Activated CD8-positive, alpha-beta T cell treated with anti-CD3 and anti-CD28 coated beads for 36 hours (primary cell): ENCODE results near the gene U2AF1L4. TPM values are rescaled to one million over a fixed set of nuclear protein-coding genes. Genes with fewer than 3 reads are reported as not detected.

ENCODE experiments used
- ATAC-seq: fragments of 200-7000 bp; cut with Tn5 transposase; one replicate; pipeline ENCODE4 v1.10.0; 2021; ENCODE audit warnings: mild to moderate bottlenecking, moderate library complexity
- CTCF ChIA-PET: fragments of 350-600 bp; sonication (Branson Sonifier 250); formaldehyde crosslinking; loops from one replicate; lab custom pipeline; 2021; ENCODE audit warnings: antibody characterized with exemption; lab: Charles Lee
- POLR2A ChIA-PET: fragments of 350-600 bp; sonication (Branson Sonifier 250); formaldehyde crosslinking; loops from one replicate; lab custom pipeline; 2021; ENCODE audit warnings: antibody characterized with exemption; lab: Charles Lee
- DNase-seq: peaks from one replicate; pipeline ENCODE4 v3.0.0-alpha.2; 2020
- H3K27ac Mint-ChIP-seq: one replicate; pipeline ENCODE4 v1.8.0; 2021; ENCODE audit warnings: mild to moderate bottlenecking, mixed read lengths
- H3K27me3 Mint-ChIP-seq: one replicate; pipeline ENCODE4 v1.8.0; 2021; ENCODE audit warnings: mixed read lengths
- H3K36me3 Mint-ChIP-seq: one replicate; pipeline ENCODE4 v1.8.0; 2021; ENCODE audit warnings: low read depth, mixed read lengths
- H3K4me1 Mint-ChIP-seq: one replicate; pipeline ENCODE4 v1.8.0; 2021; ENCODE audit warnings: low read depth, mixed read lengths
- H3K4me3 Mint-ChIP-seq: one replicate; pipeline ENCODE4 v1.8.0; 2021; ENCODE audit warnings: mild to moderate bottlenecking, moderate library complexity, mixed read lengths
- H3K9me3 Mint-ChIP-seq: one replicate; pipeline ENCODE4 v1.8.0; 2021; ENCODE audit warnings: mixed read lengths
- CTCF ChIP-seq: fragments of 200-600 bp; IDR thresholded peaks from one replicate; pipeline ENCODE4 v1.8.0; 2022; ENCODE audit warnings: antibody characterized with exemption, mild to moderate bottlenecking
- intact Hi-C: fragments of 100-400 bp; cut with micrococcal nuclease; formaldehyde crosslinking; loops from one replicate; pipeline ENCODE4 v1.10.0; 2022
- total RNA-seq, 2 experiments: library from RNA; stranded (reverse); gene quantifications; one replicate each; pipeline ENCODE4 v1.2.3, GENCODE V29; 2021

Gene U2AF1L4
- total RNA-seq, 2 experiments from 2014 or later: 41.7 to 42.5 TPM

- intact Hi-C loops: no loop called here
- POLR2A ChIA-PET: interaction anchor here (1.4 to 9.5 kb wide), 4 partner anchors 9 to 30 kb away, joined by 4 to 105 read pairs (median 60); partner anchors contain the start of gene IGFLR1
- H3K27me3 Mint-ChIP-seq: no peaks in the 10 kb centered on the region
These were observed 22.8 kb downstream of the U2AF1L4 start for GRCh38 chr19:35722461-35722860.

GRCh38 chr19:35721374-35721773 is 23.8 kb downstream of the U2AF1L4 start:
- CTCF ChIA-PET: interaction anchor here (1.6 kb wide), 1 partner anchor 27 kb away, joined by 6 read pairs; no protein-coding TSS in a partner anchor
- H3K4me3 Mint-ChIP-seq: peak overlapping the region; percentile 29
- no peak for TF ChIP-seq CTCF
- no peaks in the 10 kb centered on the region for H3K27me3 Mint-ChIP-seq
- intact Hi-C loops: no loop called here
- peaks cover 82% of the 10 kb centered on the region for H3K36me3 Mint-ChIP-seq
- POLR2A ChIA-PET: interaction anchor here (1.0 to 9.5 kb wide), 7 partner anchors 7 to 57 kb away, joined by 3 to 105 read pairs (median 11); partner anchors contain the start of genes IGFLR1, PSENEN and U2AF1L4
- peaks cover 29% of the 10 kb centered on the region for H3K4me1 Mint-ChIP-seq
- DNase-seq (peak; percentile 13), ATAC-seq (no peak)
- no peaks in the 10 kb centered on the region for H3K9me3 Mint-ChIP-seq
- H3K27ac Mint-ChIP-seq: peak overlapping the region; percentile 52

More at GRCh38 chr19:35722461-35722860, 22.8 kb downstream of the U2AF1L4 start:
- TF ChIP-seq CTCF: no peak
- CTCF ChIA-PET: interaction anchor here (1.6 kb wide), 1 partner anchor 28 kb away, joined by 6 read pairs; no protein-coding TSS in a partner anchor
- H3K4me1 Mint-ChIP-seq: peaks cover 29% of the 10 kb centered on the region
- DNase-seq (no peak), ATAC-seq (no peak)
- no peaks in the 10 kb centered on the region for H3K9me3 Mint-ChIP-seq
- H3K36me3 Mint-ChIP-seq: peaks cover 77% of the 10 kb centered on the region
- H3K4me3 Mint-ChIP-seq: no peak overlapping the region
- H3K27ac Mint-ChIP-seq: no peak overlapping the region

- no peak for TF ChIP-seq CTCF
- H3K27ac Mint-ChIP-seq: no peak overlapping the region
- peak overlapping the region; percentile 2 for H3K4me3 Mint-ChIP-seq
- DNase-seq: peak; percentile 26
- H3K9me3 Mint-ChIP-seq: no peaks in the 10 kb centered on the region
- POLR2A ChIA-PET: interaction anchor here (1.0 to 9.5 kb wide), 8 partner anchors 8 to 57 kb away, joined by 3 to 105 read pairs (median 8); partner anchors contain the start of genes IGFLR1, PSENEN and U2AF1L4
- H3K36me3 Mint-ChIP-seq: peaks cover 82% of the 10 kb centered on the region
- intact Hi-C loops: no loop called here
- ATAC-seq: no peak
- CTCF ChIA-PET: interaction anchor here (1.6 kb wide), 1 partner anchor 26 kb away, joined by 6 read pairs; no protein-coding TSS in a partner anchor
- no peaks in the 10 kb centered on the region for H3K27me3 Mint-ChIP-seq
- H3K4me1 Mint-ChIP-seq: peaks cover 29% of the 10 kb centered on the region
These were observed 24.6 kb downstream of the U2AF1L4 start for GRCh38 chr19:35720648-35721047.

- intact Hi-C loops: no loop called here
- no peak for ATAC-seq
- CTCF ChIA-PET: interaction anchor here (0.6 kb wide), 1 partner anchor 20 kb away, joined by 3 read pairs; no protein-coding TSS in a partner anchor
- Mint-ChIP-seq H3K36me3 (peaks cover 82% of the 10 kb centered on the region), H3K27ac (peak overlapping the region; percentile 80), H3K4me3 (peak overlapping the region; percentile 94), H3K4me1 (peaks cover 29% of the 10 kb centered on the region), H3K9me3 (no peaks in the 10 kb centered on the region), H3K27me3 (no peaks in the 10 kb centered on the region)
- DNase-seq: no peak
- POLR2A ChIA-PET: interaction anchor here (1.2 to 9.5 kb wide), 6 partner anchors 9 to 22 kb away, joined by 3 to 105 read pairs (median 33); partner anchors contain the start of gene IGFLR1
- no peak for TF ChIP-seq CTCF
These were observed 25.1 kb downstream of the U2AF1L4 start for GRCh38 chr19:35720163-35720524.
